GM19438 (cell line): Measurements from ENCODE around the gene UBE2E2.

Source experiments
- ATAC-seq: cut with Tn5 transposase; IDR thresholded peaks from one replicate; pipeline ENCODE4 v1.9.1; 2021; ENCODE audit warnings: low read depth; ENCODE audit not compliant: unreplicated experiment

UBE2E2 gene

DNA sequence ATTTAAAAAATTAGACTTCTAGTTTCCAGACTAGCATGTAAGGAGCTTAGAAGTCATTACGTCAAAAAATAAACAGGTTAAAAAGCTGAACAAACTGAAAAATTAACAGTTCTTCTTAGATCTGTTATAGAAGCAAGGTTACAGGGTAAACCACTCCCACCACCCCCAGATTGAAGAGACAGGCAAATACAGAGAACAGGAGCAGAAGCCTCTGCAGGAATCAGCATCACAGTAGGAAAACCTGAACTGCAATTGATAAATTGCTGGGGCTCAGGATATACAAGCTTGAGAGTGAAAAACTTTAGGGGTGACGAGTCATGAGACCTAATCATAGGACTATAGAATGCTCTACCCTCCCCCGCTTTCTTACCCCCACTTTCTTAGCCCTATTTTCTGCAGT lies 222.3 kb downstream of the UBE2E2 start:
- ATAC-seq = no peak

DNA sequence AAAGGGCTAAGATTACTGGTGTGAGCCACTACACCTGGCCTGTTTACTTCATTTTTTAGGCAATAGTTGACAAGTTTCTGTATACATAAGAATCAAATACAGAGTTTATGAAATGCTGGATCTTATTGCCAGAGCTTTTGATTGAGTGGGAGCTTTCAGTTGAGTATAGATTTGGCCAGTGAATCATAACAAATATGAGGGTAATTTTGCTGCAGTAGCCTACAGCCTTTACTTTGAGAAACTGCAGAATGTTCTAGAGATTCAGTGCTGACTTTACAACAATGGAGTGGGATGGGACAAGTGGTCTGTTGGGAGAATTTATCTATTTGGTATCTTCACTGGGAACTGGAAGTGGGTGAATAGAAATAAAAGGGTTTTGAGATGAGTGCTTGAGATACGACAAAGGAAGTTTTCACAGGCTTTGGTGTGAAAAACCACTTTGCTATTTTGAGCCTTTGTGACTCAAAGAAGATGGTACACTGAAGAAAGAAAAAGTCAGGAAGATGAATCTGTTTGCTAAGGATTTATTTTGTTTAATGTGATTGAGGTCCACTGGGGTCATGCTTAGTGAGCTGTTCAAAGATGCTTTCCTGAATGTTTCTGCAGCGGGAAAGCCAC lies 227.8 kb downstream of the UBE2E2 start:
- ATAC-seq = no peak

DNA sequence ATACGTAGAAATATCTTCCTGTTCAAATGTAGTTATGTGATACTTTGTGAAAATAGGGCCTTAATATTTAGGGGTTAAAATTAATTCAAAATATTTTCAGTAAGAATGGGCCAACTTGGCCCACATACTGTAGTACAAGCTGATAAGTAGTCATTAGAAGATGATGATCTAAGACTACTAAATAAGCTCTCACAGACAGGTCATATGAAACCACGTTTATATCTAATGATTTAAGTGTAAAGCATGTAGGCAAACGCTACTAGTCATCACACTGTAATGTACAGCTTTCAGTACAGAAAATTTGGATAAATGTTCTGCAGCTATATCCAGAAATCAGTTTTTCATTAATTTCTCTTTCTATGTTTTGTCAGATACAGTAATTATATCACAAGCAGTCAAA lies 228.6 kb downstream of the UBE2E2 start:
- ATAC-seq = no peak

DNA sequence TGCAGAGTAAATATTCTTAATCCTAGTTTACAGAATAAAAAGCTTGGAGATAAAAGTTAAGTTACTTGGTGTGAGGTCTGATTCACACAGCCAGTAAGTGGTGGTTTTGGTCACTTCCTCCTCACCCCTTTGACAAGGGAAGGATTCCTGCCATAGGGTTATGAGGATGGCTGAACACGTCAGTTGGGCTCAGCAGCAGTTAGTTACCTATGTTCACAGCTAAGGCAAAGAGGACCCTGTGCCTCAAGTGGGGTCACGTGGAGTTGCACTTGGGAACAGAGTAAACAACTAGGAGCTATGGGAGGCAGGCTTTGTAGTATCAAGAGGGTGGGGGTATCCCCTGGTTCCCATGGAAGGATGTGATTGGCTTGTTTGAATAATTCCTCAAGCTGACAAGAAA lies 232.2 kb downstream of the UBE2E2 start:
- no peak for ATAC-seq

DNA sequence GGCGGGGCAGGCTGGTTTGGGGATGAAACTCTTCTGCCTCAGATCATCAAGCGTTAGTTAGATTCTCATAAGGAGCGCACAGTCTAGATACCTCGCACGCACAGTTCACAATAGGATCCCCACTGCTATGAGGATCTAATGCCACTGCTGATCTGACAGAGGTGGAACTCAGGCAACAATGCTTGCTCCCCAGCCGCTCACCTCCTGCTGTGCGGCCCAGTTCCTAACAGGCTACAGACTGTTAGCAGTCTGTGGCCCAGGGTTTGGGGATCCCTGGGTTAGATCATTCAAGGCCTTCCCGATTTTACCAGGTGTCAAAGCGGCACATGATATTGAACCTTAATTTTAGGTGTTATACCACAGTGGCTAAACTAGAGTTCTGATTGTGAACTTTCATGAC lies 232.8 kb downstream of the UBE2E2 start:
- ATAC-seq = no peak

DNA sequence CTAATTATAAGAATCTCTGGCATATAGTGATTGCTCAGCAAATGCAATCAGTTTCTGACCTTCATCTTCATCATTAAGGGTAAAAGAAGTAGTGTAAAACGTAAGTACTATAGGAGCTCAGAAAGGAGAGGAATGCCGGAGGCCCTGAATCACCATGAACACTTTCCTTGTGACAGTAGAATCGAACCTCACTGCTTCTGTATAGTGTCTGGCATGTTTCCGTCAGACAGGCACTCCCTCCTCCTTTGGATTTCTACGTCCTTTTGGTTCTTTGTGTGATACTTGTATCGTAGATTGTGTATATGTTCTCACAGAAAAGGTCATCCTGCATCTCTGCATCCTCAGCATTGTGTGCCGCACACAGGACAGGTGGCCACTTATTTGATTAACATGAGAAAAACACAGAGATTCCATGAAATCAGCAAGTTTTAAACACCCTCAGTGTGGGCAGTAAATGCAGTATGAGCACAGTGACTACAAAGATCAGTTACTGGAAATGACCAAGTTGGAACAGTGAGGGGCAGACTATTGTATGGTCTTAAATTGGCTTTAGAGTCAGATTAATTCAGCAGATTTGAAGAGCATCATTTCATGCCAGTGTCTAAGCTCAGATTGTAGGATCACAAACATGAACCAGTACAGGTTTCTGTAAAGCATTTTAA lies 234.5 kb downstream of the UBE2E2 start:
- ATAC-seq = no peak

DNA sequence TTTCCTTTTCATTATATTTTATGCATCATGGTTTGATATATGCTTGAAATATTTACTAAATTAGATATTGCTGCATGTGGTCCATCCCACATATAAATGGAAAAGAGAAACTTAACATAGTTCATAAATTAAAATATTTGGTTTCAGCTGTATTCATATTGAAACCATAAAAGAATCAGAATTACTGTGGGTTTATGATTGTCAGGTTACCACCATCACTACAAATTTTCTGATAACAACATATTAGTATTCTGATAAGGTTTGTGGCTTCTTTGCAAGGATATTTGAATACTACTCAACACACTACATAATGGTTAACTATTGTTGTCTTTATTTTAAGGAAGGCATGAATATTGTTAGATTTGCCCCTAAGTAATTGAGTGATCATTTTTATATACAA lies 235.5 kb downstream of the UBE2E2 start:
- ATAC-seq = no peak

DNA sequence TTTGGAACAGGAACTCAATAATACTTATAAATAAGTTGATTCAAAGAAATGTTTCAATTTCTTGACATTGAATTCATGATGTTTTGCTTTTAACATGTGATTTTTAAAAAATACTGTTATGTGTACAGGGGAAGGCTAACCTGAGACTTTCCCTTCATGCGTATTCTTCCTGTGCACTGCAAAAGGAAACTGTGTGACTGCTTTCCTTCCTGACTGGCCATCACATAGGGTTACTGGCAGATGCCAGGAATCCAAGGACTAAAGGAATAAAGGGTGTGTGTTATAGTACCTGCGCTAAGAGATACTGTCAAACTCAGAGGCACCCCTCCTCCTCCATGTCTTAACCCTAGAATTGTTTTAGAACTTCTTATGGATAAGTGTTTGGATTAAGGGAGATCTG lies 236.0 kb downstream of the UBE2E2 start:
- no peak for ATAC-seq

DNA sequence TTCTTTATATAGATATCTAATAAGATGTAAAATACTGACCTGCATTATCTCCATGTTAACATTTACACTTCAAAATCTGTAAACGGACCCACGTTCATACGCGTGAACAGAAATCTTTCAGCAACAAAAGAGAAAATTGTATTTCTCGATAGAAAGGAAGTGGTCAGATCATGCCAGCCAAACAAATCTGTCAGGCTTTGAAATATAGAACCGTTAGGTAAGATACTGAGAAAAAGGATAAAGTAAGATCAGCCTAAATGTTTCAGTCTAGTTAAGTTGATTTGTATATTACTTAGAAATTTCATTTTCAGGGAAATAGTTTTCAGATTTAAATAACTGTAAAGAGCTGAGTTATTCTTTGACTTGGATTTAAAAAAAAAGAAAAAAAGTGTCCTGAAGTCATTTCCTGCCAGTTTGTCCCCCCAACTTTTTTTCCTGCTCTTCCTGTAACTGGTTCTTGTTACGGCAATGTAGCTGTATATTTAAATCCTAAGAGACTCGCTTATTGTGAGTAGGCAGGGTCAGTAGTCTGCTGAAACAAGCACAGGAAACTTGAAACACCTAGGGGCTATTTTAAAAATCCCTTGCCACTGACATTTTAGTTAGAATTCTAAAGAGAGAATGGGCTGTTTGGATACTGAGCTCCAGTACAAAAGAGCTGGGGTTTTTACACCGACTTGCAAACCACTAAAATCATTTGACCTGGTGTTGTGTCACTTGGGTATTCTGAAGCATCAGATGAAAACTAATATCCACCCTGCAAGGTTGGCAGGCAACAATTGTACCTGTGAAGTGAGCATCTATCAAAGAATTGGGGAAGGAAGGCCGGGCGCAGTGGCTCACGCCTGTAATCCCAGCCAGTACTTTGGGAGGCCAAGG lies 237.5 kb downstream of the UBE2E2 start:
- no peak for ATAC-seq

DNA sequence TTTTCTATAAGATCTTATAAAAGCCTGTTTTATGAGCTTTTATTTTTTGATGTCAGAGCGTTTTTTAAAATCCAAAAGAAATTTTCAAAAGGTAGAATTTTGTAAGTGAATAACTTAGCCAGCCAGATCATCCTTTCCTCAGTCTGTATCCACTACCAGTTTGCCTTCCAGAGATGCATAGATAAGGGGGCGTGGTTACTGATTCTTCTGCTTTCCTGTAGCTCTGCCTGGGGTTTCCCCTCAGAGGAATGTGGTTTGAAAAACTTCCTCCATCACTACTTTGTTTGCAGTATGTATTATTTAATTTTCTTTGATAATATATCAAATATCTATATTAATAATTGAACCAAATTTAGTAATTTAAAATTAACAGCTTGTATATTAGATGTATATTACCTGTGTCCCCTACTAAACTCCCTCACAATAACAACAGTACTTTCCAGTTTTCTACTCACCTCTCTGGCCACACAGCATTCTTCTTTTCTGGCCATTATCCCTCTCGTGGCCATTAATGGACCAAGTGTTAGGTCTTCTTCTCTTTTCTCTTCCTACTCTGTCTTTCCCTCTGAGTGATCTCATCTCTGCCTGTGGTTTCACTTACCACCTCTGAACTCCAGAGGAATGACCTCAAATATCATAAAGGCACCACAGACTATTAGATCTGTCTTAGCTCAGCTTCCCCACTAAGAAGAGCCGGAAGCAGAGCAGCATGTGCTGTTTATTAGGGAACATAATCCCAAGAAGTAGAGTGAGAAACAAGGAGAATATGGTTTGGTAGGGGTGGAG lies 239.7 kb downstream of the UBE2E2 start:
- peak; percentile 55 for ATAC-seq

DNA sequence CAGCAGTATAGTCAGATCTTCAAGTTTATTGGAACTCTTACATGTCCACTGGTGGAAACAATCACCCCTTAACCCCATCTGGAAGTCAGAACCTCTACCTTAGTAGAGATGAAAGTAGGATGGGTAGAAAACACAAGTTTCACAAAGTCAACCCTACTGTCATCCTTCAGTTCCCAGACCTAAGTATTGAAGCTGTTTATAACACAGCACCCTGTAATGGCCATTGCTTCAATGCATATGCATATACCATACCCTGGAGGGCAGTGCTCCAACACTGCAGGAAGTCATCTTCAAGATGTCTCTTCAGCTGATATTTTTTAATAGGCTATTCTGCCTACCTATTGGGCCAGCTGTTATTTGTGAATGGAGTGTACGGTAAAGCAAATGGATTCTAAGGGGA lies 241.3 kb downstream of the UBE2E2 start:
- ATAC-seq = no peak

DNA sequence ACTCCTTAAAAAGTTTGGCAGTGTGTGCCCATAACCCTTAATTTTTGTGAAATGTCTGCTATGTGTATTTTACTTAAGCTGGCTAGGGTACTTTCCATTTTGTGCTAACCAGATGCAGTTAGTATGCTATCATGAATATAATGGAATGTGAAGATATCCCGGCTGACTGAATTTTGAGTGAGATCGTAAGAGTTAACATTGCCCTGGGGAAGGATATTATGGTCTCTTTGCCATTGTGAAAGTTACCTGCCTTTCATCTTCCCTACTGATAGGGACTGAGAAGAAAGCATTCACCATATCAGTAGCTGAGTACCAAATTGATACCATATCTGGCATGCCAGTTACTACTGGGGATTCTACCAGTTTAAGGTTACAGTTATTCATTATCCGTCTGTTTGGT lies 243.2 kb downstream of the UBE2E2 start:
- ATAC-seq = no peak

DNA sequence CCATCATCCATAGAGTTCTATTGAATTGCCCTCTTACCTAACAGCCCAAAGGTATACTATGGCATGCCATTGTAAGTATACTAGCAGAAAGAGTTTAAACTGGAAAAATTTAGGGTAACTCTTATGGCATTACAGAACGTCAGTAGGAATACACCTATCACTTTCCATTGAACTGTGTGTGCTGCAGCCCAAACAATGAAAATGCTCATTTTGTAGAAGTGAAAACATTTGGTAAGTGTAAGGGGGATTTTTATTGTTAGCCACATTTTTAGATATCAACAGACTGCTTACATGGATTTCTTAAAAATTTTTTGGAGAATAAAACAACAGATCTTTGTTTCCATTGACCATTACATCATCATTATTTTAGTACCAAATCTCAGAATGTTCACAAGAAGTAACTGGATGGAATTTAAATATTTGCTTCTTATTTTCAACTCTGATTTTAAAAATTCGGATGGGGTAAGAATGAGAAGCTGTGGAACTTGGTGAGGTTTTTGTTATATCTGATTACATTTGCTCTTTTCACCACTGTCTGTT lies 245.9 kb downstream of the UBE2E2 start:
- no peak for ATAC-seq

DNA sequence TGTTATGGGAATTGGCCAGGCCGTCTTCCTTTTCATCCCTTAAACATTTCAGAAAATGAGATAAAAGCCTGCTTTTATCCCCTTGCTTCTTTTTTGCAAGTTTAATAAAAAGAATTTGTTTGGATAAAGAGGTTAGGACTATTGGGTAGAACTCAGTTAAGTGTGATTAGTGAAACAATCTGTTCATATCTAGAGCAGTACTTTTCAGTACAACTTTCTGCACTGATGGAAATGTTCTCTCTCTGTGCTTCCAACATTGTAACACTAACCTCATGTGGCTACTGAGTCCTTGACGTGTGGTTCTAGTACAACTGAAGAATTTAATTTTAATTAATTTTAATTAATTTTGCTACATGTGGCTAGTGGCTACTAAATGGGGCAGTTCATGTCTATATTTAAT lies 246.9 kb downstream of the UBE2E2 start:
- no peak for ATAC-seq

DNA sequence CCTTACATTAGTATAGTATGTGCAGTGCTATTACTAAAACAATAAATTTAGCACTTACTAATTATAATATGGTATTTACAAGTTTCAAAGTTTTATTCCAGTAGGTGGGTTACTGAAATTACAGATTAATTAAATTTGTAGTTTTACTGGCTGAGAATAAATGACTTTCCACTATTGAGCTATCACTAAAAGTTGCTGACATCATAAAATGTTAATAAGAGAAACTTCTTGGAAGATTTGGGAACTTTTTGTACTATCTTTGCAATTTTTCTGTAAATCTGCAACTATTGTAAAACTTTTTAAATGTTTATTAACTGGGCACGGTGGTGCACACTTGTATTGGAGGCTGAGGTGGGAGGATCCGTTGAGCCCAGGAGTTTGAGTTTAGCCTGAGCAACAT lies 247.7 kb downstream of the UBE2E2 start:
- ATAC-seq = no peak

DNA sequence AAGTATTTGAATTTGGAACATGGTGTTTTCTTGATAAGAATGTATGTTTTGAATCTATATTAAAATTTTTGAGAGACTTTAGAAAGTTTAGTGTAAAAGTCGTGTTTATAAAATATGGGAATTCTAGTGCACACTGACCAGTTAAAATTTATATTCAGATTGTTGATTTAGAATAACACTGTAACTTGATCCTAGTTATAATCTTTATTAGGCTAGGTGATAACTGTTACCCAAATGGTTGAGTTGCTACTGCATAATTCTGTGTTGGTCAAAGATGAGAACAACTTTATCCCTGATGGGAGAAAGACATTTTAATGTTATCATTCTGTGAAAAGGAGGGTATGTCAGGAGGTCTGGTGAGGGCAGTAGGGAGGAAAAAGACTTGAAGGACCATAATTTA lies 249.3 kb downstream of the UBE2E2 start:
- ATAC-seq = no peak

DNA sequence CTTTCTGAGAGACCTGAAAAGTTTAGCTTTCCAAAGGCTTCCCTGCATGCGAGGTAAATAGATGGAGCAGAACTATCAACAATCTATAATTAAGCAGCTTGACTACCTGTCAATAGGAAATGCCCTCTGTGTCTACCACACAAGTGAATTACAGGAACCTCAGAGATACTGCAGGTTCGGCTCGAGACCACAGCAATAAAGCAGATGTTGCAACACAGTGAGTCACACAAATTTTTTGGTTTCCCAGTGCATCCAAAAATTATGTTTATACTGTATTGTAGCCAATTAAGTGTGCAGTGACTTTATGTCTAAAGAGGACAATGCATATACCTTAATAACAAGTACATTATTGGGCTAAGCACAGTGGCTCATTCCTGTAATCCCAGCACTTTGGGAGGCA lies 252.0 kb downstream of the UBE2E2 start:
- ATAC-seq = no peak

DNA sequence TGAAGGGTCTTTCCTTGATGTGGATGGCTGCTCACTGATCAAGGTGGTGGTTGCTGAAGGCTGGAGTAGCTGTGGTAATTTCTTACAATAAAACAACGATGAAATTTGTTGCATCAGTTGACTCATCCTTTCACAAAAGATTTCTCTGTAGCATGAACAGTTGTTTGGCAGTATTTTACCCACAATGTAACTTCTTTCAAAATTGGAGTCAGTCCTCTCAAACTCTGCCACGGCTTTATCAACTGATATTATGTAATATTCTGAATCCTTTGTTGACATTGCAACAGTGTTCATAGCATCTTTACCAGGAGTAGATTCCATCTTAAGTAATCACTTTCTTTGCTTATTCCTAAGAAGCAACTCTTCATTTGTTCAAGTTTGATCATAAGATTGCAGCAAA lies 252.6 kb downstream of the UBE2E2 start:
- no peak for ATAC-seq

DNA sequence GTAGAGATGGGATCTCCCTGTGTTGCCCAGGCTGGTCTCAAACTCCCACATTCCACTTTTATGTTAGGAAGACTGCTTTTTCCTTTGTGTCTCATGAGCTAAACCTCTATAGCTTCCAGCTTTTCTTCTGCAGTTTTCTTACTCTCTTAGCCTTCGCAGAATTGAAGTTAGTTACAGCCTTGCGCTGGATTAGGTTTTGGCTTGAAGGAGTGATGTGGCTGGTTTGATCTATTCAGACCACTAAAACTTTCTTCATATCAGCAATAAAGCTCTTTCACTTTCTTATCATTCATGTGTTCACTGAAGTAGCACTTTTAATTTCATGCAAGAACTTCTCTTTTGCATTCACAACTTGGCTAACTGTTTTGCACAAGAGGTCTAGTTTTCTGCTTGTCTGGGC lies 254.6 kb downstream of the UBE2E2 start:
- no peak for ATAC-seq

DNA sequence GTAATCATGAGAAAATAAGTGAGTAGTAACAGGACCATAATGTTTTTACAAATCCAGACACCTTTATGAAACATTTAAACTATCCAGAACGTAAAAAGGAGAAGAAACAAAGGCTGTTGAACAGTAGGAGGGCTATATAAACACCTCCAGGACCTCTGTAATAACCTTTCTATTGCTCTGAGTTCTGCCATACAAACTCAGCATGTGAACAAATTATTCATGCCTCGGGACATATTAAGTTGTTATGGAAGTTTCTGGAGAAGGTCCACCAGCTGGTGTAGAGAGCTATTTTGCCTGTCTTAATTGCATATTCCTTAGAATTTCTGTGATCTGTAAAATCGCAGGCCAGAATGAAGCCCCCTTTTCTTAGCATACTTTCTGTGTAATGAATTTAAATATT lies 256.3 kb downstream of the UBE2E2 start:
- no peak for ATAC-seq
